DND-41 (cell line): ENCODE measurements around the gene DDX5.

Source experiments
- EZH2 ChIP-seq: IDR thresholded peaks from 3 replicates; pipeline ENCODE4 v1.6.1; 2012; ENCODE audit warnings: borderline replicate concordance, low read depth, mild to moderate bottlenecking, moderate library complexity, low read length, inconsistent platforms; ENCODE audit not compliant: severe bottlenecking
- TF ChIP-seq, protein P1 (sequence below): IDR thresholded peaks from 2 replicates; pipeline ENCODE4 v1.5.1; 2012; ENCODE audit warnings: borderline replicate concordance, low read length, moderate library complexity, mild to moderate bottlenecking; ENCODE audit not compliant: poor library complexity, severe bottlenecking; ENCODE audit errors: extremely low read depth

GRCh38 chr17:64503821-64504768 lies 2.0 kb downstream of the DDX5 start:
- TF ChIP-seq, protein P1, sequence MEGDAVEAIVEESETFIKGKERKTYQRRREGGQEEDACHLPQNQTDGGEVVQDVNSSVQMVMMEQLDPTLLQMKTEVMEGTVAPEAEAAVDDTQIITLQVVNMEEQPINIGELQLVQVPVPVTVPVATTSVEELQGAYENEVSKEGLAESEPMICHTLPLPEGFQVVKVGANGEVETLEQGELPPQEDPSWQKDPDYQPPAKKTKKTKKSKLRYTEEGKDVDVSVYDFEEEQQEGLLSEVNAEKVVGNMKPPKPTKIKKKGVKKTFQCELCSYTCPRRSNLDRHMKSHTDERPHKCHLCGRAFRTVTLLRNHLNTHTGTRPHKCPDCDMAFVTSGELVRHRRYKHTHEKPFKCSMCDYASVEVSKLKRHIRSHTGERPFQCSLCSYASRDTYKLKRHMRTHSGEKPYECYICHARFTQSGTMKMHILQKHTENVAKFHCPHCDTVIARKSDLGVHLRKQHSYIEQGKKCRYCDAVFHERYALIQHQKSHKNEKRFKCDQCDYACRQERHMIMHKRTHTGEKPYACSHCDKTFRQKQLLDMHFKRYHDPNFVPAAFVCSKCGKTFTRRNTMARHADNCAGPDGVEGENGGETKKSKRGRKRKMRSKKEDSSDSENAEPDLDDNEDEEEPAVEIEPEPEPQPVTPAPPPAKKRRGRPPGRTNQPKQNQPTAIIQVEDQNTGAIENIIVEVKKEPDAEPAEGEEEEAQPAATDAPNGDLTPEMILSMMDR: no peak
- TF ChIP-seq EZH2: no peak
